ENCODE data around the gene PMPCB.

PMPCB gene

GRCh38 chr7:103343332-103343731 is 46.1 kb downstream of the PMPCB start:
- no peak for DNase-seq (ENCODE audit: low read depth, low spot score)
- H3K4me1 ChIP-seq (ENCODE audit: insufficient read depth, insufficient read length) = no peaks in the 10 kb centered on the region
- peak overlapping the region; percentile 87 for H3K4me3 ChIP-seq (ENCODE audit: insufficient read length, low read depth)
- TF ChIP-seq ZNF274 (IDR thresholded peaks at IDR 0.05; ENCODE audit: low read depth, low read length) (no peak), YY1 (IDR thresholded peaks at IDR 0.05; ENCODE audit: insufficient read depth, insufficient read length) (no peak), SUZ12 (IDR thresholded peaks at IDR 0.05; ENCODE audit: extremely low read depth, insufficient read depth, insufficient read length) (no peak)
- H3K9me3 ChIP-seq (ENCODE audit: insufficient read depth, low read length) = no peaks in the 10 kb centered on the region
- H3K9ac ChIP-seq (ENCODE audit: insufficient read length, low read depth) = peak overlapping the region; percentile 97
- peaks cover 32% of the 10 kb centered on the region for H3K36me3 ChIP-seq (ENCODE audit: insufficient read depth, insufficient read length, low read length)
- no peaks in the 10 kb centered on the region for H3K27me3 ChIP-seq (ENCODE audit: insufficient read depth, insufficient read length)

- Histone ChIP-seq H3K27me3 (ENCODE audit: insufficient read depth, insufficient read length) (no peaks in the 10 kb centered on the region), H3K4me3 (ENCODE audit: insufficient read length, low read depth) (peak overlapping the region; percentile 87), H3K9ac (ENCODE audit: insufficient read length, low read depth) (peak overlapping the region; percentile 97), H3K36me3 (ENCODE audit: insufficient read depth, insufficient read length, low read length) (peaks cover 31% of the 10 kb centered on the region), H3K4me1 (ENCODE audit: insufficient read depth, insufficient read length) (no peaks in the 10 kb centered on the region), H3K9me3 (ENCODE audit: insufficient read depth, low read length) (no peaks in the 10 kb centered on the region)
- no peak for TF ChIP-seq ZNF274 (IDR thresholded peaks at IDR 0.05; ENCODE audit: low read depth, low read length)
- TF ChIP-seq YY1 (IDR thresholded peaks at IDR 0.05; ENCODE audit: insufficient read depth, insufficient read length) = no peak
- TF ChIP-seq SUZ12 (IDR thresholded peaks at IDR 0.05; ENCODE audit: extremely low read depth, insufficient read depth, insufficient read length) = no peak
- DNase-seq (ENCODE audit: low read depth, low spot score) = no peak
Observed at GRCh38 chr7:103343758-103344452, 46.7 kb downstream of the PMPCB start.

GRCh38 chr7:103344453-103345149 is 47.4 kb downstream of the PMPCB start, which contains the start of gene DNAJC2:
Gene DNAJC2 (minus strand): TSS chr7:103344767. CDS start chr7:103344622, 145 bp downstream.
- Histone ChIP-seq H3K9ac (ENCODE audit: insufficient read length, low read depth) (peak within 1 kb of the TSS; percentile 97), H3K4me1 (ENCODE audit: insufficient read depth, insufficient read length) (no peaks in the 10 kb centered on the region), H3K36me3 (ENCODE audit: insufficient read depth, insufficient read length, low read length) (peaks cover 26% of the 10 kb centered on the region), H3K4me3 (ENCODE audit: insufficient read length, low read depth) (peak within 1 kb of the TSS; percentile 87), H3K9me3 (ENCODE audit: insufficient read depth, low read length) (no peaks in the 10 kb centered on the region), H3K27me3 (ENCODE audit: insufficient read depth, insufficient read length) (no peaks in the 10 kb centered on the region)
- no peak for TF ChIP-seq SUZ12 (IDR thresholded peaks at IDR 0.05; ENCODE audit: extremely low read depth, insufficient read depth, insufficient read length)
- peak; percentile 46 for TF ChIP-seq YY1 (IDR thresholded peaks at IDR 0.05; ENCODE audit: insufficient read depth, insufficient read length)
- DNase-seq (ENCODE audit: low read depth, low spot score) = peak; percentile 81

- Histone ChIP-seq H3K4me1 (ENCODE audit: insufficient read depth, insufficient read length) (no peaks in the 10 kb centered on the region), H3K36me3 (ENCODE audit: insufficient read depth, insufficient read length, low read length) (peaks cover 16% of the 10 kb centered on the region), H3K9ac (ENCODE audit: insufficient read length, low read depth) (no peak overlapping the region), H3K4me3 (ENCODE audit: insufficient read length, low read depth) (no peak overlapping the region), H3K27me3 (ENCODE audit: insufficient read depth, insufficient read length) (no peaks in the 10 kb centered on the region), H3K9me3 (ENCODE audit: insufficient read depth, low read length) (no peaks in the 10 kb centered on the region)
- DNase-seq (ENCODE audit: low read depth, low spot score) = no peak
- TF ChIP-seq ZNF274 (IDR thresholded peaks at IDR 0.05; ENCODE audit: low read depth, low read length) (no peak), YY1 (IDR thresholded peaks at IDR 0.05; ENCODE audit: insufficient read depth, insufficient read length) (no peak), SUZ12 (IDR thresholded peaks at IDR 0.05; ENCODE audit: extremely low read depth, insufficient read depth, insufficient read length) (no peak)
Observed at GRCh38 chr7:103346396-103346795, 49.2 kb downstream of the PMPCB start.

- peak within 1 kb of the TSS; percentile 98 for H3K9ac ChIP-seq (ENCODE audit: insufficient read length, low read depth)
- DNase-seq (ENCODE audit: low read depth, low spot score) = peak; percentile 86
- peaks cover 16% of the 10 kb centered on the region for H3K36me3 ChIP-seq (ENCODE audit: insufficient read depth, insufficient read length, low read length)
- H3K4me3 ChIP-seq (ENCODE audit: insufficient read length, low read depth) = peak within 1 kb of the TSS; percentile 91
- H3K9me3 ChIP-seq (ENCODE audit: insufficient read depth, low read length) = no peaks in the 10 kb centered on the region
- H3K27me3 ChIP-seq (ENCODE audit: insufficient read depth, insufficient read length) = no peaks in the 10 kb centered on the region
- TF ChIP-seq ZNF274 (IDR thresholded peaks at IDR 0.05; ENCODE audit: low read depth, low read length) = no peak
- no peak for TF ChIP-seq YY1 (IDR thresholded peaks at IDR 0.05; ENCODE audit: insufficient read depth, insufficient read length)
- TF ChIP-seq SUZ12 (IDR thresholded peaks at IDR 0.05; ENCODE audit: extremely low read depth, insufficient read depth, insufficient read length) = no peak
- no peaks in the 10 kb centered on the region for H3K4me1 ChIP-seq (ENCODE audit: insufficient read depth, insufficient read length)
Observed at GRCh38 chr7:103347507-103348267, 50.5 kb downstream of the PMPCB start, which contains the start of gene PSMC2. Gene PSMC2 (plus strand): TSS chr7:103347643. CDS start chr7:103347712, 69 bp downstream.

- Histone ChIP-seq H3K36me3 (ENCODE audit: insufficient read depth, insufficient read length, low read length) (peaks cover 18% of the 10 kb centered on the region), H3K4me1 (ENCODE audit: insufficient read depth, insufficient read length) (no peaks in the 10 kb centered on the region), H3K9me3 (ENCODE audit: insufficient read depth, low read length) (no peaks in the 10 kb centered on the region), H3K9ac (ENCODE audit: insufficient read length, low read depth) (peak overlapping the region; percentile 38), H3K4me3 (ENCODE audit: insufficient read length, low read depth) (peak overlapping the region; percentile 91), H3K27me3 (ENCODE audit: insufficient read depth, insufficient read length) (no peaks in the 10 kb centered on the region)
- no peak for DNase-seq (ENCODE audit: low read depth, low spot score)
- TF ChIP-seq YY1 (IDR thresholded peaks at IDR 0.05; ENCODE audit: insufficient read depth, insufficient read length) = no peak
- TF ChIP-seq ZNF274 (IDR thresholded peaks at IDR 0.05; ENCODE audit: low read depth, low read length) = no peak
- no peak for TF ChIP-seq SUZ12 (IDR thresholded peaks at IDR 0.05; ENCODE audit: extremely low read depth, insufficient read depth, insufficient read length)
Observed at GRCh38 chr7:103348452-103348851, 51.2 kb downstream of the PMPCB start.
